ENCODE measurements around the gene SCAI.

SCAI gene

DNA sequence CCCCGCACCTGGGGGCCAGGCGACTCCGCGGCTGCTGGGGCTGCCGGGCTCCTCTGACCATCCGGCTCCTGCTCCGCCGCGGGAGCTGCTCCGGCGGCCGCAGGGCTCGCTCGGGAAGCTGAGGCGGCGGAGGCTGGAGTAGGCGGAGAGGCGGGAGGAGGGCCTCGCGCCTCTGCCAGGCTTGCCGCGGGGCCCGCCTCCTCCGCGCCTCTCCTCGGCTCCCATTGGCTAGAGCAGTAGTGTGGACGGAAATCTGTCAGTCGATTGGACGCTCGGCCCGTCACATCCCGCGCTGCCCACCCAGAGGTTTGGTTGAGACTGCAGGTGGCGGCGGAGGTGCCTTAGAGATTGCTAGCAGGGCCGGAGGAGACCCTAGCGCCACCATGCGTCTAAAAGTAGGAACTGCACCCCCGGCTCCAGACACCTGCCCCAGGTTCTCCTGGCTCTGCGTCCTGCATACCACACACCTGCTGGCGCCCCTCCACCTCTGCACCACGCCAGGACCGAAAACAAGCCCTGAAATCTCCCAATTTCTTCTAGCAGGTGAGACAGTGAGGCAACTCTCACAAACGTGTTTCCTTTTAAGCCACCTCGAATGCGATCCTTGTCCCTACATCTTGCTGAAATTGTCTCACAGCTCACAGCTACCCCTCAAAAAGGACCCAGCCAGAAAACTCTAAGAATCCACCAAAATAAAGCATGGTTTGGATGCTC is at the start of gene SCAI:
Gene SCAI, minus strand, starts transcription at position 152 of the 714 bp plus-strand sequence. Its CDS starts 91 bp downstream, at position 61.
- peak; percentile 88 for DNase-seq (ENCODE audit: low read depth, low spot score)
- peak within 1 kb of the TSS; percentile 71 for H3K4me3 ChIP-seq (ENCODE audit: low read depth, low read length)
- POLR2A ChIA-PET: interaction anchor here (1.6 kb wide), 1 partner anchor 18 kb away, joined by 6 read pairs; no protein-coding TSS in a partner anchor
- CTCF ChIA-PET: interaction anchor here (0.7 to 4.3 kb wide), 24 partner anchors 8 to 372 kb away, joined by 3 to 26 read pairs (median 4); partner anchors contain the start of genes GOLGA1 and WDR38
- TF ChIP-seq, protein P1, sequence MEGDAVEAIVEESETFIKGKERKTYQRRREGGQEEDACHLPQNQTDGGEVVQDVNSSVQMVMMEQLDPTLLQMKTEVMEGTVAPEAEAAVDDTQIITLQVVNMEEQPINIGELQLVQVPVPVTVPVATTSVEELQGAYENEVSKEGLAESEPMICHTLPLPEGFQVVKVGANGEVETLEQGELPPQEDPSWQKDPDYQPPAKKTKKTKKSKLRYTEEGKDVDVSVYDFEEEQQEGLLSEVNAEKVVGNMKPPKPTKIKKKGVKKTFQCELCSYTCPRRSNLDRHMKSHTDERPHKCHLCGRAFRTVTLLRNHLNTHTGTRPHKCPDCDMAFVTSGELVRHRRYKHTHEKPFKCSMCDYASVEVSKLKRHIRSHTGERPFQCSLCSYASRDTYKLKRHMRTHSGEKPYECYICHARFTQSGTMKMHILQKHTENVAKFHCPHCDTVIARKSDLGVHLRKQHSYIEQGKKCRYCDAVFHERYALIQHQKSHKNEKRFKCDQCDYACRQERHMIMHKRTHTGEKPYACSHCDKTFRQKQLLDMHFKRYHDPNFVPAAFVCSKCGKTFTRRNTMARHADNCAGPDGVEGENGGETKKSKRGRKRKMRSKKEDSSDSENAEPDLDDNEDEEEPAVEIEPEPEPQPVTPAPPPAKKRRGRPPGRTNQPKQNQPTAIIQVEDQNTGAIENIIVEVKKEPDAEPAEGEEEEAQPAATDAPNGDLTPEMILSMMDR (IDR thresholded peaks at IDR 0.05; ENCODE audit: insufficient read depth, low read length, missing control alignments): peak; percentile 96

DNA sequence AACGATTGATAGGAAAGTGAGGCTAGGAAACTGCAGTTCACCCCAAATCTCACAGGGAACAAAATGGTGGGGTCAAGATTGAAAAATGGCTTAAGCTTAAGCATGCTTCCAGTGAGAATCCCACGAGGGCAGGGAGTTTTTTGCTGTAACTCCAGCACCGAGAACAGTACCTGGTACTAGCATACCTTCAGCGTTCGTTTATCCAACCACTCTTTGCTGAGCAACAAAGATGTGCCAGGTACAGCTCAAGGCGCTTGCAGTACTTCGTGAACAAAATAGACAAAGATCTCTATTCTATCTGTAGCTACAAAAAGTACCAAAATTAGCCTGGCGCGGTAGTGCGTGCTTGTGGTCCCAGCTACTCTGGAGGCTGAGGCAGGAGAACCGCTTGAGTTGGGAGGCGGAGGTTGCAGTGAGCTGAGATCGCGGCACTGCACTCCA is 47.1 kb upstream of the SCAI start:
- CTCF ChIA-PET: interaction anchor here (0.7 to 1.9 kb wide), 4 partner anchors 9 to 16 kb away, joined by 3 to 6 read pairs (median 3); partner anchors contain the start of gene RABEPK
- POLR2A ChIA-PET: interaction anchor here (1.2 kb wide), 1 partner anchor 9 kb away, joined by 3 read pairs; no protein-coding TSS in a partner anchor
- no peak for DNase-seq (ENCODE audit: low read depth, low spot score)
- TF ChIP-seq, protein P1 (IDR thresholded peaks at IDR 0.05; ENCODE audit: insufficient read depth, low read length, missing control alignments): no peak
- H3K4me3 ChIP-seq (ENCODE audit: low read depth, low read length): peak overlapping the region; percentile 99

DNA sequence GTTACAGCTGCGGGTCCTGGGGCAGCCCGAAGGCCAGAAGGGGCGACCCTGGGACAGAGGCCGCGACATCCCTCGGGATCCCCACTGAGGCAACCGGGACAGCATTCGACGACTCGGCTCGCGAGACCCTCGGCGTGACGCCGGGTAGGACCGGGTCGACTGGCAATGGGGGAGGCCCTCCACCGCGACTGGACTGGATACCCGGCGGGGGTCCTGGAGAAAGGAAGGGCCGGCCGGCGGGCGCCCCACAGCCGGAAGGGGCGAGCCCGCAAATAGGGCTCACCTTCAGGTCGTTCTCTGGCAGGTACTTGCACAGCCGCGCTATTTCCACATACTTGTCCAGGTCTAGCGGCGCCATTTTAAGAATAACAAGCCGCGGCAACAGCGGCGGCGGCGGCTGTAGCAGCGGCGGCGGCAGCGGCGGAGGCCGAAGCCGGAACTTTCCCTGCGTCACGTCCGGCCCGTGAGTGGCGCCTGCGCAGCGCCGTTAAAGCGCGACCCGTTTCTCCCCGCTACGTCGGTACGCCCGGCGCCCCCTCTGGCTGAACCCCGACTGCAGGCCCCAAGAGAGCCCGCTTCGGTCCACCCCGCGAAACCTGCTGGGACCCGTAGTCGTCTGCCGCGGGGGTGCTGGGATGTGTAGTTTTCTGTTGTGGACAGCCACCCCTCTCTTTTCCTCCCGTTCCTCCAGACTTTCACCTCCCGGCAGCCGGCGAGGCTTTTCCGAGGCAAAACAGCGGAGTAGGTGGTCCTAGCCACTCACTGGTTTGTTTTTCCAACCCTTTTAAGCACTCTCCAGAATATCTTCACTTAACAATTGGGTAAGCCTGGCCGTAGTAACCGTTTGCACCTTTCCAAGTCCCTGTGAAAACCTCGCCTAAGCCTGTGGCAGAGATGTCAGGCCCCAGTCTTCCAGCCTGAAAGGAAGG is 46.3 kb upstream of the SCAI start, which contains the start of gene PPP6C:
Gene PPP6C, minus strand, starts transcription at position 443 of the 929 bp plus-strand sequence. Its CDS starts 85 bp downstream, at position 358.
- peak; percentile 74 for DNase-seq (ENCODE audit: low read depth, low spot score)
- CTCF ChIA-PET: interaction anchor here (0.7 to 1.9 kb wide), 3 partner anchors 10 to 13 kb away, joined by 3 to 6 read pairs (median 5); partner anchors contain the start of gene RABEPK
- TF ChIP-seq, protein P1 (IDR thresholded peaks at IDR 0.05; ENCODE audit: insufficient read depth, low read length, missing control alignments): peak; percentile 90
- H3K4me3 ChIP-seq (ENCODE audit: low read depth, low read length): peak within 1 kb of the TSS; percentile 99
- POLR2A ChIA-PET: no interaction called here

DNA sequence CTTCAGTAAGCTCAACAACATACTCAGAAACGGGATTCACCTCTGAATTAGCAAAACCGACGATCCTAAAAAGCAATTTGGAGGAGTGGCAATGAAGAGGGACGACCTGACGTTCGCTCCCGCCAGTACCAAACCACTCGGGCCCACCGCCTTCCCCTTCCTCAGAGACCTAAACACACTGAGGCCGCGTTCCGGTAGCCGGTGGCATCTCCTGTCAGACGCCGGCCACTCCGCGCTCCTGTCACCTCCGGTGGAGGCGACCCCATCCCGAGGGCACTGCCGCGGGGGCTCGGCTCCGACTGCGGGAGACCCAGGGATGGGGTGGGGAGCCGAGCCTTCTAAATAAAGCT is 45.7 kb upstream of the SCAI start:
- TF ChIP-seq, protein P1 (IDR thresholded peaks at IDR 0.05; ENCODE audit: insufficient read depth, low read length, missing control alignments): no peak
- DNase-seq (ENCODE audit: low read depth, low spot score): no peak
- CTCF ChIA-PET: interaction anchor here (0.7 kb wide), 1 partner anchor 10 kb away, joined by 5 read pairs; no protein-coding TSS in a partner anchor
- POLR2A ChIA-PET: no interaction called here
- H3K4me3 ChIP-seq (ENCODE audit: low read depth, low read length): peak overlapping the region; percentile 99

DNA sequence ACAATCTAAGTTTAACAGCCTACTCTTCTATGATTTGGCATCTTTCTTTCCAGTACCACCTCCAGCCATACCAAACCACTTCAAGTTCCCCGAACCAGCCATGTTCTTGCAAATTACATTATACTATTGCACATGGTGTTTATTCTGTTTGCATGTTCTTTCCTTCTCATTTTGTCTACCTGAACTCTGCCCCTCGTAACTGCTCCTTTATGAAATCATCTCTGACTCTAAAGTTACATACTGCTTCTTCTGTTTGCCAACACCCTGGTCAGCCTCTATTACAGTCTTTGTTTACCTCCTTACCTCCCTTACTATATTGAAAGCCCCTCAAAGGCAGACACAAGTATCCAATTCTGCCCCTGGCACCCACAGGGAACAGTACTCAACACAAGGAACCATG is 40.2 kb upstream of the SCAI start:
- no peak overlapping the region for H3K4me3 ChIP-seq (ENCODE audit: low read depth, low read length)
- DNase-seq (ENCODE audit: low read depth, low spot score): no peak
- ChIA-PET POLR2A (no interaction called here), CTCF (no interaction called here)
- TF ChIP-seq, protein P1 (IDR thresholded peaks at IDR 0.05; ENCODE audit: insufficient read depth, low read length, missing control alignments): no peak
